Measurements from ENCODE around the gene SPR.

SPR gene

GRCh38 chr2:72934683-72935610, 47.7 kb downstream of the SPR start:
- peak; percentile 94 for TF ChIP-seq CTCF (IDR thresholded peaks at IDR 0.05; ENCODE audit: low read depth, low read length)
- Histone ChIP-seq H3K36me3 (peaks cover 12% of the 10 kb centered on the region), H3K9me3 (ENCODE audit: severe bottlenecking) (no peaks in the 10 kb centered on the region), H3K27me3 (ENCODE audit: insufficient read depth, low read depth, severe bottlenecking) (no peaks in the 10 kb centered on the region), H3K4me3 (ENCODE audit: low read depth, low read length) (no peak overlapping the region), H3K27ac (no peak overlapping the region)
- DNase-seq: peak; percentile 82

- Histone ChIP-seq H3K27me3 (ENCODE audit: insufficient read depth, low read depth, severe bottlenecking) (no peaks in the 10 kb centered on the region), H3K9me3 (ENCODE audit: severe bottlenecking) (no peaks in the 10 kb centered on the region)
Observed at GRCh38 chr2:72935611-72935957, 48.4 kb downstream of the SPR start.

GRCh38 chr2:72936660-72937355, 49.6 kb downstream of the SPR start:
- Histone ChIP-seq H3K27ac (no peak overlapping the region), H3K27me3 (ENCODE audit: insufficient read depth, low read depth, severe bottlenecking) (no peaks in the 10 kb centered on the region), H3K4me3 (ENCODE audit: low read depth, low read length) (no peak overlapping the region), H3K36me3 (peaks cover 12% of the 10 kb centered on the region), H3K9me3 (ENCODE audit: severe bottlenecking) (no peaks in the 10 kb centered on the region)
- no peak for TF ChIP-seq CTCF (IDR thresholded peaks at IDR 0.05; ENCODE audit: low read depth, low read length)
- no peak for DNase-seq

More at GRCh38 chr2:72935611-72935957, 48.4 kb downstream of the SPR start:
- TF ChIP-seq CTCF (IDR thresholded peaks at IDR 0.05; ENCODE audit: low read depth, low read length): no peak
- no peak for DNase-seq
- Histone ChIP-seq H3K4me3 (ENCODE audit: low read depth, low read length) (no peak overlapping the region), H3K36me3 (peaks cover 12% of the 10 kb centered on the region), H3K27ac (no peak overlapping the region)

- Histone ChIP-seq H3K9me3 (ENCODE audit: severe bottlenecking) (no peaks in the 10 kb centered on the region), H3K27me3 (ENCODE audit: insufficient read depth, low read depth, severe bottlenecking) (no peaks in the 10 kb centered on the region), H3K27ac (no peak overlapping the region), H3K4me3 (ENCODE audit: low read depth, low read length) (no peak overlapping the region), H3K36me3 (peaks cover 12% of the 10 kb centered on the region)
- no peak for TF ChIP-seq CTCF (IDR thresholded peaks at IDR 0.05; ENCODE audit: low read depth, low read length)
- DNase-seq: peak; percentile 73
Observed at GRCh38 chr2:72937356-72937669, 50.1 kb downstream of the SPR start.

- TF ChIP-seq CTCF (IDR thresholded peaks at IDR 0.05; ENCODE audit: low read depth, low read length): no peak
- DNase-seq: peak; percentile 64
- no peak overlapping the region for H3K27ac ChIP-seq
- H3K27me3 ChIP-seq (ENCODE audit: insufficient read depth, low read depth, severe bottlenecking): no peaks in the 10 kb centered on the region
- no peak overlapping the region for H3K4me3 ChIP-seq (ENCODE audit: low read depth, low read length)
- H3K36me3 ChIP-seq: peaks cover 15% of the 10 kb centered on the region
- no peaks in the 10 kb centered on the region for H3K9me3 ChIP-seq (ENCODE audit: severe bottlenecking)
Observed at GRCh38 chr2:72938455-72938854, 51.2 kb downstream of the SPR start.

Data from WERI-Rb-1 (cell line).